ENCODE measurements around the gene HAAO.

GRCh38 chr2:42809131-42809818, 16.9 kb upstream of the HAAO start:
- TF ChIP-seq POLR2A (IDR thresholded peaks at IDR 0.05; ENCODE audit: low read depth, low read length) (no peak), POLR2AphosphoS5 (IDR thresholded peaks at IDR 0.05; ENCODE audit: low read depth, low read length) (no peak), TAF1 (IDR thresholded peaks at IDR 0.05; ENCODE audit: low read depth, low read length) (no peak), SPI1 (IDR thresholded peaks at IDR 0.05; ENCODE audit: low read depth, low read length) (no peak)

Measured in GM12891 (cell line).